NK-92 (cell line): Measurements from ENCODE around the gene CDC42BPA.
"Not testable (repeated sequence)": the region's sequence is repeated elsewhere in the genome, so short reads cannot be mapped to it uniquely, and the experiment has no call there.

Source experiments
- DNase-seq: peaks from one replicate; lab custom pipeline; 2025; ENCODE audit not compliant: unreplicated experiment; lab: John Stamatoyannopoulos, UW

Gene CDC42BPA

GRCh38 chr1:227311389-227312001 is 6.8 kb downstream of the CDC42BPA start:
- DNase-seq = no peak

DNA sequence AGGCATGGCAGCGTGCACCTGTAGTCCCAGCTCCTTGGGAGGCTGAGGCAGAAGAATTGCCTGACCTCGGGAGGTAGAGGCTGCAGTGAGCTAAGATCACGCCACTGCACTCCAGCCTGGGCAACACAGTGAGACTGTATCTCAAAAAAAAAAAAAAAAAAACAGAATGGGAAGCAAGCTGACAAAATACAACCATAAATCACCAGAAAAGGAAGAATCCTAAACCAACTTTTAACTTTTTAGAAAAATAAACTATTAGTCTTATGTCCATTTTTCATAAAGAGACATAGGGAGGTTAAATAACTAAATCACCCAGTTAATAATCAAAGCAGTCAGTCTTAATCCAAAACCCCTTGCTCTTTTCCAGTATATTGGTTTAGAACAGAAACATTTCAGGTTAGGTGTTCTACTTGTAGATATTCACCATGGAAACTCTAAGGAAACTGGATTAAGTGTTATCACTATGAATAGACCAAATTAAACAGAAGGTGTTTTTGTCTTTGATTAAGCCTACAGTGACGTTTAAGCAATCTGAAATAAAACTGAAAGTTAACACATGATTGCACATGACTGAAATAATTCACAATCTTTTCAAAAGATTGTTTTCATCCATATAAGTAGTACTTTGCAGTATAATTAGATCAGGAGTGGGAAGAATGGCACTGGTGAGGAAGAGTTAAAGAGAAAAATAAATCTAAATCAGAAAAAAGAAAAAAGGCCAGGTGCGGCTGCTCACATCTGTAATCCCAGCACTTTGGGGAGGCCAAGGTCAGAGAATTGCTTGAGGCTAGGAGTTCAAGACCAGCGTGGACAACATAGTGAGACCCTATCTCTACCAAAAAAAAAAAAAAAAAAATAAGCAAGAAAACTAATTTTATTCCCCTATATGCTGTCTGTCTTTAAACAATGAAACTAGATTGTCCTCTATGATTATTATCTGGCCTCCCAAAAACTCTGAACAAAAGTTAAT is 9.6 kb downstream of the CDC42BPA start:
- no peak for DNase-seq

- no peak for DNase-seq
Measured at GRCh38 chr1:227306689-227307088, 11.6 kb downstream of the CDC42BPA start.

DNA sequence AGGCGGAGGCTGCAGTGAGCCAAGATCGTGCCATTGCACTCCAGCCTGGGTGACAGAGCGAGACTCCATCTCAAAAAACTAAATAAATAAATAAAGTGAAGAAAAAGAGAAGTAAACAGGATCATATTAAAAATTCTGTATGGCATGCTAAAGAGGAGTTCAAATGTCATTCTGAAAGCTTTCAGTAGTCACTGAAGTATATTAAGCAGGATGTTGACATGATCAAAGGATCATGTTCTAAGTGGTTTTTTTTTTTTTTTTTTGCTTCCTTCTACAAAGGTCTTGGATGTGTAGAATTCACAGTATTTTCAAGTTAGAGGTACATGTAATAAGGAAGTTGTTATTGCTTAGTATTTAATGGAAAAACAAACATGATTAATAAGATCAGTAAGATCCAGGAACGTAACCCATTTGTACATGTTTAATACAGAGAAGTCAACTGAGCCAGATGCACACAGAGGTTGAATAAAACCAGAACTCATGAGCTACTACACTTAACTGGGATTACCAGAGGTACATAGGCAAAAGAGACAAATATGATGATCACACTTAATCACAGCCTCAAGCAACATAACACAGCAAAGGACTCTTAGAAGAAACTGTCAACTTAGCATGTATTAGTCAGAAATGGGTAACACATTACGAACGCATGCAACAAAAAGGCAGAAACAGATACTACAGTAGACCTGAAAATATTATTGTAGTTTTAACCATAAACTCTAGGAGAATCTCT is 12.2 kb downstream of the CDC42BPA start:
- no peak for DNase-seq

DNA sequence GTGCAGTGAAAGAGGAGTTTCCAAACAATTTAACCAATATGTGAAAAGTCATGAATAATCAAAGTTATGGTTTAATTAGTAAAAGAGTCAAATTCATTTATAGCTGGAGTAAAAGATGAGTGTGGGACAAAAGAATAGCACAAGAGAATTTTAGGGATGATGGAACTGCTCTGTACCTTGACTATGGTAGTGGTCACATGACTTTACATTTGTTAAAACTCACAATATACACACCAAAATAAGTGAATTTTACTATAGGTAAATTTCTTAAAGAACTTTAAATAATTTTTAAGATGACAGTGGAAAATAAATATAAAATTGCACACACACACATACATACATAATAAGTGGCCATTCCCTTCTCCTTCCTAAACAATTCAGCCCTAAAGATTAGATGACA is 13.6 kb downstream of the CDC42BPA start:
- no peak for DNase-seq

DNA sequence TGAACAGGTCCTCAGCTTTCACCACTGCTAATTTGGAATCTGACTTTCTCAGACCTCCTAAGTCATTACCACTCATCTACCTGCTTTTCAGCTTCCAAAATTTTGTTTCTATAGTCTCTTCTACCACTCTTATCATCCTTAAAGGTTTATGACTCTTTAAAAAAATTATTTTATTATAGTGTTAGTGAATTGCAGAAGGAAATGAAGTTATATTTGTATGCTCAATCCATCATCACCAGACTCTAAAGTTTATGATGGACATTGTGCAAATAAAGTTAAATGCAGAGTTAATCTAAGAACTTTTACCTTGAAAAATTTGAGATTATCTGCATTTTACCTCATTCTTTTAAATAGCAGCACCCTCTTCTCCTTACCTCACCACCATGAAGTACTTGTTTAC is 14.6 kb downstream of the CDC42BPA start:
- DNase-seq = no peak

- no peak for DNase-seq
Measured at GRCh38 chr1:227300682-227301081, 17.6 kb downstream of the CDC42BPA start.

- no peak for DNase-seq
Measured at GRCh38 chr1:227299688-227300087, 18.6 kb downstream of the CDC42BPA start.

DNA sequence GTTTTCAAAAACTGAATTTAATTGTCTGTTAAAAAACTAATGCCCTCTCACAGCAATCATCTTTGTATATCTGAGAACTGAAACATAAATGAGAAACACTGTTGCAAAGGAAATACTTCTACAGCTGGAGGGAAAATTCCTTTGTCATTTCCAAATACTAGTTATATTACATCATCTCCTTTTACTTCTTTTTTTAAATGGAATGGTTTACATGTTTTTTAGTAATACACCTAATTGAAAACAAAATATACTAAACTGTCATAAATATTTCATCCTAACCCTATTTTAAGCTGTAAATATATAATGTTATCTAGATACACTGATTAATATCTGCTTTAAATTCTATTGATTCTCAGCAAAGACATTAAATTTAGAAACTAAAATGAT is 19.1 kb downstream of the CDC42BPA start:
- DNase-seq = no peak

DNA sequence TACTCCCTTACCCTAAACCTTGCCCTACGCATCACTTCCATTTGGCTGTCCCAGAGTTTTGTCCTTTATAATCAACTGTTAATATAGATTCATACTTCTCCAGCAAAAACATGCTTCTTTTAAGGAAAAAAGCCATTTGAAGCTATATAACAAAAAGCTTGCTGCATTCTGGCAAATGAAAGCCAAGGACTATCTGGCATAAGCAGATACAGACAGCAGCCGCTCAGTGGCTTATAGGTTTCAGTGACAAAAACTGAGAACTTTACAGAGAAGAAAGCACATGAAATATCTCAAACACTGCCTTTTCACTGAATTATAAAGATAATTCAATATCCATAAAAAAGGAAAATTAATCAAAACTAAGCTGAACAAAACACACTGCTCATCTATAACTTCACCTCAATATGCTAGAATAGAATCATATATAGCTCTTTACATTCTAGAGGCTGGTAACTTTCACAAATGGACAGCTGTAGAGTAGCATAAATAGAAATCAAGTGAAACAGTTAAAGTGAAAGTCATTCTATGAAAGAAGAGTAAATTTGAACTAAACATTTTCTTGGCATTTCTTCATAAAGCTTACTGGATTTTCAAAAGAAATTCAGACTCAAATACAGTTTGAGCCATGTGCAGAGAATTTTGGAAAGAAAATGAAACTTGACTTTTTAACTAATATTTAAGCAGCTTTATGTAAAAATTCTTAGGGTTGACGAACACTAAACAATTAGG is 19.6 kb downstream of the CDC42BPA start:
- DNase-seq = no peak

DNA sequence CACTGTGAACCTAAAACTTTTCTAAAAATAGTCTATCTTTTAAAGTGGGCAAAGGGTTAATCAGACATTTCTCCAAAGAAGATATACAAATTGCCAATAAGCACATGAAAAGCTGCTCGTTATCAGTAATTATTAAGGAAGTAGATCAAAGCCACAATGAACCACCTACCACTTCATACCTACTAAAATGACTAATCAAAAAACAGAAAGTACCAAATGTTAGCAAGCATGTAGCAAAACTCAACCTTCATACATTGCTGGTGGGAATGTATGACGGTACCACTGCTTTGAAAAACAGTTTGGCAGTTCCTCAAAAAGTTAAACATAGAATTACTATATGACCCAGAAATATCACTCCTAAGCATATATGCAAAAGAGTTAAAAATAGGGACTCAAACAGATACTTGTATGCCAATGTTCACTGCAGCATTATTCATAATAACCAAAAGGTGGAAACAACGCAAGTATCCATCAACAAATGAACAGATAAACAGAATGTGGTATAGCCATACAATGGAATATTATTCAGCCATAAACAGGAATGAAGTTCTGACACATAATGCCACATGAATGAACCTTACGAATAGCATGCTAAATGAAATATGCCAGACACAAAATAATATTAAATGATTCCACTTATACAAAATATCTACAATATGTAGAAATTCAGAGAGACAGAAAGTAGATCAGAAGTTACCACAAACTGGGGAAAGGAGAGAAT is 21.1 kb downstream of the CDC42BPA start:
- no peak for DNase-seq

- DNase-seq = no peak
Measured at GRCh38 chr1:227295609-227296008, 22.7 kb downstream of the CDC42BPA start.

DNA sequence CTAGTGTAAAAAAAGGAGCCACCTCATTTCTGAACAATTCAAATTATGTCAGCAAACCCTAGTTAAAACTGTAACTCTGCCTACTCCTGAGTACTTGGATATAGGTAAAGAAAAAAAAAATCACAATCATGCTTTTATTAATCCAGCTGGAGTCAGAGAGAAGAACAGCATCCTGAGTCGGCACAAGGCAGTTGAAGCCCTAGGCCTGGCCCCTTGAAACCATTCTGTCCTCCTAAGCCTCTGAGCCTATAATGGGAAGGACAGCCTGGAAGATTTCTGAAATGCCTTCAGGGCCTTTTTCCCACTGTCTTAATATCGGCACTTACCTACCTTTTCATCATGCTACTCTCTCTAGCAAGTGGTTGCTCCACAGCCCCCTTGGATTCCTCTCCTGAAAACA is 32.5 kb downstream of the CDC42BPA start:
- DNase-seq = no peak

- no peak for DNase-seq
Measured at GRCh38 chr1:227281371-227281770, 36.9 kb downstream of the CDC42BPA start.

DNA sequence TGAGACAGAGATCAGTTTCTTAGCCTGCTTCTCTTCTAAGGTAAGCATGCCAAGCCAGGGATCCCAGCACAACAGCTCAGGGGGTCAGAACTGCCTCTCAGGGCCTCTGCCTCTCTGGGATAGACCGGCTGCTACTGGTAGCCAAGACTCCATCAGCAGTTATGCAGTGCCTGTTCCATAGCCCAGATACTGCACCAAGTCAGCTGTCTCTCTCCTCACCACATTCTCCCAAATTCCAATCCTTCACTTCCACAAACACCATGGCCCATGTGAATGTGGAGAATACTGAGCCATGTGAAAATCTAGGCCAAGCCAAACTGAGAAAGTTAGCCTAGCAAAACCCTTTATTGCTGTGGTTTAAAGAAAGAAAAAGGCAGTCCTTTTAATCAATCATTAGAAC is 37.5 kb downstream of the CDC42BPA start:
- no peak for DNase-seq

DNA sequence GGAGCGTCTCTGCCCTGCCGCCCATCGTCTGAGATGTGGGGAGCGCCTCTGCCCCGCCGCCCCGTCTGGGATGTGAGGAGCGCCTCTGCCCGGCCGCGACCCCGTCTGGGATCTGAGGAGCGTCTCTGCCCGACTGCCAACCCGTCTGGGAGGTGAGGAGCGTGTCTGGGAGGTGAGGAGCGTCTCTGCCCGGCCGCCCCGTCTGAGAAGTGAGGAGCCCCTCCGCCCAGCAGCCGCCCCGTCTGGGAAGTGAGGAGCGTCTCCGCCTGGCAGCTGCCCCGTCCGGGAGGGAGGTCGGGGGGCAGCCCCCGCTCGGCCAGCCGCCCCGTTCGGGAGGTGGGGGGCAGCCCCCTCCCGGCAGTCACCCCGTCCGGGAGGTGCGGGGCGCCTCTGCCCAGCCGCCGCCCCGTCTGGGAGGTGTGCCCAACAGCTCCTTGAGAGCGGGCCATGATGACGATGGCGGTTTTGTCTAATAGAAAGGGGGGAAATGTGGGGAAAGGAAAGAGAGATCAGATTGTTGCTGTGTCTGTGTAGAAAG is 42.1 kb downstream of the CDC42BPA start:
- DNase-seq = not testable (repeated sequence)

- DNase-seq = no peak
Measured at GRCh38 chr1:227273557-227273956, 44.7 kb downstream of the CDC42BPA start.

DNA sequence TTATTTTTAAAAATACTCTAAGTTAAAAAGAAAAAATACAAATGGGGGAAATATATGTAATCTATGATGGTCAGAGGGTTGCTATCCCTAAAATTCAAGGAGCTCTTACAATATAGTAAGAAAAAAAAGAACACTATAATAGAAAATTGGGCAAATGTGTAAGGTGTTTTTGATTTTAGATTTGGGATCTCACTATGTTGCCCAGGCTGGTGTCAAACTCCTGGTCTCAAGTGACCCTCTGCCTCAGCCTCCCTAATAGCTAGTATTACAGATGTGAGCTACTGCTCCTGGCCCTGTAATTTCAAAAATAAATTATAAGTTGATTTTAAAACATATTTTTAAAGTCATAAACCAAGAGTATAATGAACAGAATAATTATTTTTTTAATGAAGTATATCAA is 45.9 kb downstream of the CDC42BPA start:
- DNase-seq = no peak

- no peak for DNase-seq
Measured at GRCh38 chr1:227270554-227270953, 47.7 kb downstream of the CDC42BPA start.

DNA sequence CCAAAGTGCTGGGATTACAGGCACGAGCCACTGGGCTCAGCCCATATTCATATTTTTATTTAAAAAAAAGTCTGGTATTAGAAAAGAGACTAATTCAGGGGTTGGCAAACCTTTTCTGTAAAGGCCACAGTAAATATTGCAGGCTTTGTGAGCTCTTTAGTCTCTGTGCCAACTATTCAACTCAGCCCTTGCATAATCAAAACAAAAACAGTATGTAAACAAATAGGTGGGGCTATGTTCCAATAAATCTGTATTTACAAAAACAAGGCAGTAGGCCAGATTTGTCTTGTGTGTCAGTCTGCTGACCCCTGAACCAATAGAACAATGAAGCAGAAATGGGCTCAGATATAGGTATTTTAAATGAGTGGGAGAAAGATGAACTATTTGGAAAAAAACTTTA is 49.3 kb downstream of the CDC42BPA start:
- DNase-seq = no peak
